HepG2 (cell line): ENCODE data around the gene TNFSF9. TPM values are rescaled to one million over a fixed set of nuclear protein-coding genes. Genes with fewer than 3 reads are reported as not detected.

Experiments used
- HOXA3 ChIP-seq: sonication (generic); formaldehyde crosslinking; IDR thresholded peaks from 2 replicates; pipeline ENCODE4 v1.5.0; 2020; ENCODE audit warnings: missing genetic modification reagents
- KLF11 ChIP-seq: IDR thresholded peaks from 2 replicates; pipeline ENCODE4 v1.6.1; 2016; ENCODE audit warnings: missing compliant biosample characterization
- THAP8 ChIP-seq: sonication (generic); formaldehyde crosslinking; IDR thresholded peaks from 2 replicates; pipeline ENCODE4 v1.5.1; 2020; ENCODE audit warnings: missing genetic modification reagents, mild to moderate bottlenecking, borderline replicate concordance
- XRCC5 ChIP-seq: fragments of 200-400 bp; formaldehyde crosslinking; optimal IDR thresholded peaks from 2 replicates; pipeline ENCODE3; 2017; ENCODE audit warnings: mild to moderate bottlenecking, low read length
- ZBTB21 ChIP-seq: sonication (generic); formaldehyde crosslinking; IDR thresholded peaks from 2 replicates; pipeline ENCODE4 v1.4.0; 2020; ENCODE audit warnings: missing genetic modification reagents
- ZBTB40 ChIP-seq, 2 experiments: fragments of 450-650 bp in 1 of 2; sonication (generic) in 1 of 2; formaldehyde crosslinking in 1 of 2; IDR thresholded peaks; 2 replicates each; pipeline versions ENCODE4 v1.6.1 to v1.8.0; 2016 to 2022; ENCODE audit warnings: antibody characterized with exemption in 1 of 2, mild to moderate bottlenecking in 1 of 2, missing genetic modification reagents in 1 of 2
- ZFP1 ChIP-seq: IDR thresholded peaks from 2 replicates; pipeline ENCODE4 v1.6.1; 2016
- ZNF331 ChIP-seq: sonication (generic); formaldehyde crosslinking; IDR thresholded peaks from 2 replicates; pipeline ENCODE4 v1.4.0; 2020; ENCODE audit warnings: missing genetic modification reagents
- ZNF547 ChIP-seq: sonication (generic); formaldehyde crosslinking; IDR thresholded peaks from 2 replicates; pipeline ENCODE4 v1.5.1; 2020; ENCODE audit warnings: mild to moderate bottlenecking, missing genetic modification reagents
- ZNF564 ChIP-seq: sonication (generic); formaldehyde crosslinking; IDR thresholded peaks from 2 replicates; pipeline ENCODE4 v1.8.1; 2023; ENCODE audit warnings: mild to moderate bottlenecking, missing genetic modification reagents
- polyA plus RNA-seq, 8 experiments: library from polyadenylated mRNA; depleted of rRNA in 3 of 8; stranded (reverse) in 7 of 8; unstranded in 1 of 8; fragments of >200 nt; fragmentation: Illumina TruSeq in 4 of 8; extraction: Trizol in 4 of 8; gene quantifications; 2 replicates each; pipeline versions ENCODE4 v1.2.1 to v1.2.3, GENCODE V29; 2011 to 2016; ENCODE audit warnings: low read depth in 4 of 8, missing spikeins in 1 of 8, mixed read lengths in 1 of 8; ENCODE audit not compliant: insufficient read depth in 1 of 8
- total RNA-seq, 5 experiments: library from RNA; depleted of rRNA; stranded (reverse); fragments of >200 nt; fragmentation: Illumina TruSeq; extraction: Trizol; gene quantifications; 2 replicates each; pipeline ENCODE4 v1.2.3, GENCODE V29; 2016; ENCODE audit warnings: low read depth in 1 of 5
- TF ChIP-seq, protein P1 (sequence below): sonication (generic); formaldehyde crosslinking; IDR thresholded peaks from 2 replicates; pipeline ENCODE4 v1.4.0; 2020; ENCODE audit warnings: mild to moderate bottlenecking, missing genetic modification reagents

TNFSF9 gene
- total and polyA plus RNA-seq, 2 of the 13 experiments (the other 11 are each of a cell fraction or from before 2014, with no cell fraction given) = 1.0 to 1.8 TPM

DNA sequence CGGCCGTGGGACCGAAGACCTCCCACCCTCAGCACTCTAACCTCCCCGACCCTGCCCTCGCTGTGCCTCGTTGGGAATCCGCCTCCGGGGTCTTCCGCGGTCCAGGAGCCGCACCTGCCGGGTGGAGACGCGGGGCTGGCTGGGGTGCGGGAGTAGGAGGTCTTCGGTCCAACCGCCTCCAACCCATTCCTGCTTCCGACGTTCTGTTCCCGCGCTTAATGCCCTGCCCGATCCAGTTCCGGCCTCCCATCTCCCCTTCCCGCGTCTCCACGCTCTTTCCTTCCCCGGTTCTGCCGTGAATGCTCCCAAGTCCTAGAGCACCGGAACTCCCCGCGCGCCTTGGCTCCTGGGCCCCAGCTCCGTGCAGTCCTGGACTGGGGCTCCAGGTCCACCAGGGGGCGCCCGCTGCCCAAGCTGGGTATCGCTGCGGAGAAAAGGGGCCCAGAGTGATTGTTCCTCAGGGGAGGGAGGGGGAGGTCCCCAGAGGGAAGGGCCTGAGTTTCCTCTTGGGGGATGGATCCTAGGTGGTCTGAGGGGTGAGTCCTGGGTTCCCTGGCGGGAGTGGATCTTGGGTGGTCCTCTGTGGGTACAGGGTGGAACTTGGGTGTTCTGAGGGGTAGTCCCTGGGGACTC lies 14.1 kb upstream of the TNFSF9 start (continued):
- TF ChIP-seq ZBTB40 (IDR thresholded peaks at IDR 0.05) (no peak), ZBTB40 (CRISPR knock-in tag; IDR thresholded peaks at IDR 0.05) (no peak), HOXA3 (CRISPR knock-in tag) (peak; percentile 25; the same call in 1 of the 2 replicates), ZBTB21 (CRISPR knock-in tag) (no peak), KLF11 (CRISPR knock-in tag) (0 out of 2 replicates have a peak, but pooled peaks have one; percentile 50), XRCC5 (peak; percentile 86), ZNF331 (CRISPR knock-in tag) (peak; percentile 55; the same call in 1 of the 2 replicates), ZFP1 (CRISPR knock-in tag) (0 out of 2 replicates have a peak, but pooled peaks have one; percentile 18), ZNF564 (CRISPR knock-in tag) (no peak), THAP8 (CRISPR knock-in tag) (no peak), ZNF547 (CRISPR knock-in tag) (peak; percentile 87)
- TF ChIP-seq, protein P1, sequence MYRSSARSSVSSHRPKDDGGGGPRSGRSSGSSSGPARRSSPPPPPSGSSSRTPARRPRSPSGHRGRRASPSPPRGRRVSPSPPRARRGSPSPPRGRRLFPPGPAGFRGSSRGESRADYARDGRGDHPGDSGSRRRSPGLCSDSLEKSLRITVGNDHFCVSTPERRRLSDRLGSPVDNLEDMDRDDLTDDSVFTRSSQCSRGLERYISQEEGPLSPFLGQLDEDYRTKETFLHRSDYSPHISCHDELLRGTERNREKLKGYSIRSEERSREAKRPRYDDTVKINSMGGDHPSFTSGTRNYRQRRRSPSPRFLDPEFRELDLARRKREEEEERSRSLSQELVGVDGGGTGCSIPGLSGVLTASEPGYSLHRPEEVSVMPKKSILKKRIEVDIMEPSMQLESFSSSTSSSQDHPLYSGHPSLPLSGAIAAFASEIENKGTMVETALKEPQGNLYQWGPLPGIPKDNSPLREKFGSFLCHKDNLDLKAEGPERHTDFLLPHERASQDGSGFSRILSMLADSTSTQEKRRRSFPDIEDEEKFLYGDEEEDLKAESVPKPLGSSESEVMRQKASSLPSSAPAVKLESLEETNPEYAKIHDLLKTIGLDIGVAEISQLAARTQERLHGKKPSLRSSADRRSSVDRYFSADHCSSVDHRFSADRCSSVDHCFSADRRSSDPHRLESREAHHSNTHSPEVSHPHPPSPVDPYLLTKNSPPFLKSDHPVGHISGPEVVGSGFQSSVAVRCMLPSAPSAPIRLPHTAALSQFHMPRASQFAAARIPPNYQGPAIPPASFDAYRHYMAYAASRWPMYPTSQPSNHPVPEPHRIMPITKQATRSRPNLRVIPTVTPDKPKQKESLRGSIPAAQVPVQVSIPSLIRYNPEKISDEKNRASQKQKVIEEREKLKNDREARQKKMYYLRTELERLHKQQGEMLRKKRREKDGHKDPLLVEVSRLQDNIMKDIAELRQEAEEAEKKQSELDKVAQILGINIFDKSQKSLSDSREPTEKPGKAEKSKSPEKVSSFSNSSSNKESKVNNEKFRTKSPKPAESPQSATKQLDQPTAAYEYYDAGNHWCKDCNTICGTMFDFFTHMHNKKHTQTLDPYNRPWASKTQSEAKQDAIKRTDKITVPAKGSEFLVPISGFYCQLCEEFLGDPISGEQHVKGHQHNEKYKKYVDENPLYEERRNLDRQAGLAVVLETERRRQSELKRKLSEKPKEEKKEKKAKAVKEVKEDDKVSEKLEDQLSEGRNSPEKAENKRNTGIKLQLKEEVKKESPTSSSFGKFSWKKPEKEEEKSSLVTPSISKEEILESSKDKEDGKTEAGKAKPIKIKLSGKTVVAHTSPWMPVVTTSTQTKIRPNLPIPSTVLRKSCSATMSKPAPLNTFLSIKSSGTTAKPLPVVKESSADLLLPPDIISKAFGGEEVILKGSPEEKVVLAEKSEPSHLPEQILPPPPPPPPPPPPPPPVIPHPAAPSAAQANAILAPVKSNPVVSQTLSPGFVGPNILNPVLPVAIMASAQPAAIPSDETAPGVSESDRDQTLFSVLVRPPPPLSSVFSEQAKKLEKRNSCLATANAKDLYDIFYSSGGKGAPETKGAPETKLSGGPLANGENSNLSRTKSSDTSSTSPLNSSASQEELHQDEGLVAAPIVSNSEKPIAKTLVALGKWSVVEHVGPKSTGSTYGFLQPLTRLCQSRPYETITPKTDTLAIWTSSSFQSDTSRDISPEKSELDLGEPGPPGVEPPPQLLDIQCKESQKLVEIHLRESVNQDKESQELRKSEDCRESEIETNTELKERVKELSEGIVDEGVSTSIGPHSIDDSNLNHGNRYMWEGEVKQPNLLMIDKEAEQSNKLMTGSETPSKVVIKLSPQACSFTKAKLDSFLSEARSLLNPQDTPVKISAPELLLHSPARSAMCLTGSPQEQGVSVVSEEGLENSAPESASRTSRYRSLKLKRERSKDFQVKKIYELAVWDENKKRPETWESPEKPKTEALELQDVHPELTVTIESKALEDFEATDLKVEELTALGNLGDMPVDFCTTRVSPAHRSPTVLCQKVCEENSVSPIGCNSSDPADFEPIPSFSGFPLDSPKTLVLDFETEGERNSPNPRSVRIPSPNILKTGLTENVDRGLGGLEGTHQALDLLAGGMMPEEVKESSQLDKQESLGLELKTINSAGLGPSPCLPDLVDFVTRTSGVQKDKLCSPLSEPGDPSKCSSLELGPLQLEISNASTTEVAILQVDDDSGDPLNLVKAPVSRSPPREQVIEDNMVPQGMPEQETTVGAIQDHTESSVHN (CRISPR knock-in tag) = no peak
